ENCODE data around the gene TRIP4. TPM values are rescaled to one million over a fixed set of nuclear protein-coding genes. Genes with fewer than 3 reads are reported as not detected.
A peak's percentile ranks its signal among the peaks of the same experiment; 100 is the strongest.

The TRIP4 gene
- total and polyA plus RNA-seq, 2 donors from 2014 or later, result 29.8 to 33.1 TPM

- Histone ChIP-seq H3K4me1 (ENCODE audit: control insufficient read depth in 2 of 3, insufficient read depth in 2 of 3, low read depth in 1 of 3, low read length in 3 of 3) (no peaks in the 10 kb centered on the region), H3K4me3 (ENCODE audit: low read length in 3 of 3) (no peak overlapping the region), H3K9ac (ENCODE audit: low read length in 3 of 3) (no peak overlapping the region), H3K36me3 (ENCODE audit: control insufficient read depth in 2 of 3, insufficient read depth in 3 of 3, low read length in 3 of 3) (peaks cover 3 to 37% (median 15%) of the 10 kb centered on the region in 3 donors), H3K27ac (ENCODE audit: low read depth in 2 of 2, low read length in 2 of 2) (no peak overlapping the region), H3K9me3 (ENCODE audit: control insufficient read depth in 2 of 3, insufficient read depth in 1 of 3, low read length in 3 of 3) (no peaks in the 10 kb centered on the region), H3K27me3 (ENCODE audit: control insufficient read depth, insufficient read depth, low read length) (no peaks in the 10 kb centered on the region)
- DNase-seq (no peak), FAIRE-seq (no peak)
- TF ChIP-seq, protein P1, sequence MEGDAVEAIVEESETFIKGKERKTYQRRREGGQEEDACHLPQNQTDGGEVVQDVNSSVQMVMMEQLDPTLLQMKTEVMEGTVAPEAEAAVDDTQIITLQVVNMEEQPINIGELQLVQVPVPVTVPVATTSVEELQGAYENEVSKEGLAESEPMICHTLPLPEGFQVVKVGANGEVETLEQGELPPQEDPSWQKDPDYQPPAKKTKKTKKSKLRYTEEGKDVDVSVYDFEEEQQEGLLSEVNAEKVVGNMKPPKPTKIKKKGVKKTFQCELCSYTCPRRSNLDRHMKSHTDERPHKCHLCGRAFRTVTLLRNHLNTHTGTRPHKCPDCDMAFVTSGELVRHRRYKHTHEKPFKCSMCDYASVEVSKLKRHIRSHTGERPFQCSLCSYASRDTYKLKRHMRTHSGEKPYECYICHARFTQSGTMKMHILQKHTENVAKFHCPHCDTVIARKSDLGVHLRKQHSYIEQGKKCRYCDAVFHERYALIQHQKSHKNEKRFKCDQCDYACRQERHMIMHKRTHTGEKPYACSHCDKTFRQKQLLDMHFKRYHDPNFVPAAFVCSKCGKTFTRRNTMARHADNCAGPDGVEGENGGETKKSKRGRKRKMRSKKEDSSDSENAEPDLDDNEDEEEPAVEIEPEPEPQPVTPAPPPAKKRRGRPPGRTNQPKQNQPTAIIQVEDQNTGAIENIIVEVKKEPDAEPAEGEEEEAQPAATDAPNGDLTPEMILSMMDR (IDR thresholded peaks at IDR 0.05; ENCODE audit: borderline replicate concordance, extremely low read depth, insufficient read depth), result no peak
- intact Hi-C loops (cut with DNase I), result no loop called here
Measured at GRCh38 chr15:64425221-64425620, 37.6 kb downstream of the TRIP4 start.

GRCh38 chr15:64426845-64427465, 39.3 kb downstream of the TRIP4 start:
- H3K4me1 ChIP-seq (ENCODE audit: control insufficient read depth in 2 of 3, insufficient read depth in 2 of 3, low read depth in 1 of 3, low read length in 3 of 3), result no peaks in the 10 kb centered on the region
- no peaks in the 10 kb centered on the region for H3K27me3 ChIP-seq (ENCODE audit: control insufficient read depth, insufficient read depth, low read length)
- TF ChIP-seq, protein P1 (IDR thresholded peaks at IDR 0.05; ENCODE audit: borderline replicate concordance, extremely low read depth, insufficient read depth), result peak; percentile 10
- peaks cover 3 to 30% (median 15%) of the 10 kb centered on the region in 3 donors for H3K36me3 ChIP-seq (ENCODE audit: control insufficient read depth in 2 of 3, insufficient read depth in 3 of 3, low read length in 3 of 3)
- no peaks in the 10 kb centered on the region for H3K9me3 ChIP-seq (ENCODE audit: control insufficient read depth in 2 of 3, insufficient read depth in 1 of 3, low read length in 3 of 3)
- no peak overlapping the region for H3K4me3 ChIP-seq (ENCODE audit: low read length in 3 of 3)
- peak in 2 of 5 donors; percentile 69 to 74 for DNase-seq
- H3K9ac ChIP-seq (ENCODE audit: low read length in 3 of 3), result no peak overlapping the region
- no peak overlapping the region for H3K27ac ChIP-seq (ENCODE audit: low read depth in 2 of 2, low read length in 2 of 2)
- intact Hi-C loops (cut with DNase I), result no loop called here
- no peak for FAIRE-seq

DNA sequence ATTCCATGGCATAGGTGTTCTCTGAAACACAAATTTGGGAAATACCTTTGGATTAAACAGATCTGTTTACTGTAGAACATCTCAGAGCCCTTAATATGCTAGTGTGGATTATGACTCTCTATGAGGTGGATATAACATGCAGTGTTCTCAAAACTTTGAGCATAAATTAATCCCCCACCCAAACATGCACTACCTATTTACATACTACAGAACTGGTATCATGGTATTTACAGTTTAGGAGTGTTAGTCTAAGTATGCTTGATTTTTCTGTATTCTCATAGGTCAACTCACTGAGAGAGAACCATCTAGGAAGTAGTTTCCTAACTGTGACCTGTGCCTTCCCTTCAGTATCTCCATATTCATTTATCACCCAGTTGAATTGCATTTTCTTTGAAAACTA, 41.8 kb downstream of the TRIP4 start:
- no peak overlapping the region for H3K9ac ChIP-seq (ENCODE audit: low read length in 3 of 3)
- H3K4me1 ChIP-seq (ENCODE audit: control insufficient read depth in 2 of 3, insufficient read depth in 2 of 3, low read depth in 1 of 3, low read length in 3 of 3), result no peaks in the 10 kb centered on the region
- H3K9me3 ChIP-seq (ENCODE audit: control insufficient read depth in 2 of 3, insufficient read depth in 1 of 3, low read length in 3 of 3), result no peaks in the 10 kb centered on the region
- no peak overlapping the region for H3K27ac ChIP-seq (ENCODE audit: low read depth in 2 of 2, low read length in 2 of 2)
- no peaks in the 10 kb centered on the region for H3K27me3 ChIP-seq (ENCODE audit: control insufficient read depth, insufficient read depth, low read length)
- H3K4me3 ChIP-seq (ENCODE audit: low read length in 3 of 3), result no peak overlapping the region
- TF ChIP-seq, protein P1 (IDR thresholded peaks at IDR 0.05; ENCODE audit: borderline replicate concordance, extremely low read depth, insufficient read depth), result no peak
- DNase-seq (no peak), FAIRE-seq (no peak)
- intact Hi-C loops (cut with DNase I), result no loop called here
- peaks cover 3 to 19% (median 7%) of the 10 kb centered on the region in 3 donors for H3K36me3 ChIP-seq (ENCODE audit: control insufficient read depth in 2 of 3, insufficient read depth in 3 of 3, low read length in 3 of 3)
